Measurements from ENCODE around the gene NANOS2. TPM values are rescaled to one million over a fixed set of nuclear protein-coding genes. Genes with fewer than 3 reads are reported as not detected.

NANOS2 gene
- total RNA-seq, 1 donor from 2014 or later, result not detected

DNA sequence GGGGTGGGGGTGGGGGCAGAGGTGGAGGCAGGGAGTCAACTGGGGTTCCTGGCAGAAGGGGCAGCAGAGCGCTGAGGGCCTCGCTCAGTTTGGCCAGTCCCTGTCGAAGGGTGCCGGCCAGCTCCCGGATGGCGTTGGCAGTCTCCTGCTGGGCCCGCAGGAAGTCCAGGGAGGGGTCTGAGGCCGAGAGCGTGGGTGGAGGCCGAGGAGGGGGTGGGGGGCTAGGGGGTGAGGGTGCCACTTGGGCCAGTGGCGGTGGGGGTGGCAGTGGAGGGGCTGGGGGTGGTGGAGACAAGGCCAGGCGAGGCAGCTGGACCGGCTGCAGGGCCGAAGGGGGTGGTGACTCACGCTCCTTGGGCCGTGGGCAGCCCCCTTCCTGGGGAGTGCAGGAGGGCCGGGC is 23.7 kb downstream of the NANOS2 start:
- no peak for DNase-seq

DNA sequence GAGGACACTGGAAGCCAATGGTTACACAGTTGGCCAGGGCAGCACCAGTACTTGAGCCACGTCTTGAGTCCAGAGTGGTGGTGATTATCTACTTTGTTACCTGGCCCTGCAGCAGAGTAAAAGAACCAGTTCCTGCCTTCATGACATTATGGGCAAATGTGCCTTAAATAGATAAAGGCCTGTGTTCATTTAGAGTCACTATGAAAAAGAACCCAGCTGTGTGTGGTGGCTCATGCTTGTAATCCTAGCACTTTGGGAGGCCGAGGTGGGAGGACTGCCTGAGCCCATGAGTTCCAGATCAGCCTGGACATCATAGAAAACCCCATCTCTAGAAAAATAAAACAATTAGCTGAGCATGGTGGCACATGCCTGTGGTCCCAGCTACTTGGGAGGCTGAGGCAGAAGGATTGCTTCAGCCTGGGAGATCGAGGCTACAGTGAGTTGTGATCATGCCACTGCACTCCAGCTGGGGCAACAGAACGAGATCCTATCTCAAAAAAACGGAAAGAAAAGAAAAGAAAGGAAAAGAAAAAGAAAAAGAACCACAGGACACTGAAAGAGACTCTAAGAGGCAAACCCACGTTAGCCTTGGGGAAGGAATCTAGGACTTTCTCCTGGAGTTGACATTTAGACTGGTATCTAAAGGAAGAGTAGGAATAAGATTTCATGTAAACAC is 25.2 kb downstream of the NANOS2 start:
- no peak for DNase-seq

DNA sequence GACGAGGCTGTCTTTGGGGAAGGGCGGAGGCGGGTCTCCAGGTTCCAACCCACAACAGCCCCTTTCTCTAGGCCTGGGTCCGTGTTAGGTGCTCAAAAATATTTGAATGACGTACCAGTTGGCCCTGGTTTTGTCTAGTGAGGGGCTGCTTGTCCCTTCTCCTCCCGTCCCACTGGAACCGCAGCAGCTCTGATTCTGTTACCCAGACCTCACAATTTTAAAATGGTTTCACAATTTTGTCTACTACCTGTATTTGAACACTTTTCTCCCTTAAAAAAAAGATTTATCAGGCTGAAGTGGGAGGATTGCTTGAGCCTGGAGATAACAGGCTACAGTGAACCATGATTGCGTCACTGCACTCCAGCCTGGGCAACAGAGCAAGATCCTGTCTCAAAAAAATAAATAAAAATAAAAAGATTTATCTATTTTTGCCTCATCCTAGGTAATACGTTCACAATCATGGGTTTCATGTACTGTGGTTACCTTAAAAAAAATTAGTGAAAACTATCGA is 27.3 kb downstream of the NANOS2 start:
- no peak for DNase-seq

GRCh38 chr19:45886427-45887199 is 28.0 kb downstream of the NANOS2 start:
- DNase-seq, result peak; percentile 89

- DNase-seq, result peak; percentile 88
These were observed 28.8 kb downstream of the NANOS2 start, which contains the start of gene IRF2BP1 for GRCh38 chr19:45885556-45886426. Gene IRF2BP1, minus strand, starts transcription at chr19:45886141. Its CDS starts 367 bp downstream, at chr19:45885774.

GRCh38 chr19:45884682-45885555 is 29.7 kb downstream of the NANOS2 start:
- DNase-seq, result no peak

DNA sequence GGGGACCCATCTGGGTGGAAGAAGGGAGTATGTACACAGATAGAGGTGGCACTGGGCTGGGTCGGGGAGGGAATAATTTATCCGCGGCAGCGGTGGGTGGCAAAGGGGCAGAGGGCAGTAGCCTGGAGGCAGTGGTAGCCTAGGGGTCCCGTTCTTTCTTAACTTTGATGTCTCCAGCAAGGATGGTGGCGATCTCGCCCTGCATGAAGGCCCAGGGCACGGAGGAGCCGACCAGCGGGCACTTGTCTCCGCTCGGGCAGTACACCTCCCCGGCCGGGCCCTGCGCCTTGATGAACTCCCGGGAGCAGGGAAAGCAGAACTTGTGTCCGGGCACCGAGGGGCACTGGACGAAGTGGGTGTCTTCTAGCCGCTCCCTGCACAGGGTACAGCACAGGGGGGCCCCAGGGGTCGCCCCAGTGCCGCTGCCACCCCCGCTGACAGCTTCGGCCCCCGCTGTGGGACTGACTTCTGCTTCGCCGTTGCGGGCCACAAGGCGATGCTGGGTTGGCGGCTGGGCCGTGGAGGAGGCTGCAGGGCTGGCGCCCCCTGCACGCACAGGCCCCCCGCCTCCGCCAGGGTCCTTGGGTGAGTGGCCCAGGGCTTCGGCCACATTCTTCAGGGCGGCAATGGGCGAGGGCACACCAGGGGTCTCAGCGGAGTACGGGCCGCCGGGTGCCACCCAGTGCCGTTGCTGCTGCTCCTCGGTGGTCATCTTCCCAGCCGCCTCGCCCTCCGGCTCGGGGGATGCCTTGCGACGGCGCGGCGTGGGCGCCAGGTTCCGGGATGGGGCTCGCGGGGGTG is 30.5 kb downstream of the NANOS2 start:
- no peak for DNase-seq

DNA sequence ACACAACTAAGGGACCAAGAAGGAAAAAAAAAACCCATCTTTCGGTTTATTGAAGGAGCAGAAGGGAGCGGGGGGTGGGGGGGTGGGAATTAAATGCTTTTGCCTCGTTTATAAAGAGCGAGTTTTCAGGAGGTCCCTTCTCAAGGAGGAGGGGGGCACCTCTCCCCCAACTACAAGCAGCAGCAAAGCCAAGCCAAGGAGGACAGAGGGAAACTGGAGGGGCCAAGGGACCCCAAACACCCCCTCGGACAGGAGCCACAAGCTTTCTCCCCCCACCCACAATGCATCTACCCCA is 31.0 kb downstream of the NANOS2 start:
- no peak for DNase-seq

- peak; percentile 63 for DNase-seq
These were observed 31.7 kb downstream of the NANOS2 start for GRCh38 chr19:45882652-45883585.

GRCh38 chr19:45881909-45882528 is 32.6 kb downstream of the NANOS2 start:
- no peak for DNase-seq

DNA sequence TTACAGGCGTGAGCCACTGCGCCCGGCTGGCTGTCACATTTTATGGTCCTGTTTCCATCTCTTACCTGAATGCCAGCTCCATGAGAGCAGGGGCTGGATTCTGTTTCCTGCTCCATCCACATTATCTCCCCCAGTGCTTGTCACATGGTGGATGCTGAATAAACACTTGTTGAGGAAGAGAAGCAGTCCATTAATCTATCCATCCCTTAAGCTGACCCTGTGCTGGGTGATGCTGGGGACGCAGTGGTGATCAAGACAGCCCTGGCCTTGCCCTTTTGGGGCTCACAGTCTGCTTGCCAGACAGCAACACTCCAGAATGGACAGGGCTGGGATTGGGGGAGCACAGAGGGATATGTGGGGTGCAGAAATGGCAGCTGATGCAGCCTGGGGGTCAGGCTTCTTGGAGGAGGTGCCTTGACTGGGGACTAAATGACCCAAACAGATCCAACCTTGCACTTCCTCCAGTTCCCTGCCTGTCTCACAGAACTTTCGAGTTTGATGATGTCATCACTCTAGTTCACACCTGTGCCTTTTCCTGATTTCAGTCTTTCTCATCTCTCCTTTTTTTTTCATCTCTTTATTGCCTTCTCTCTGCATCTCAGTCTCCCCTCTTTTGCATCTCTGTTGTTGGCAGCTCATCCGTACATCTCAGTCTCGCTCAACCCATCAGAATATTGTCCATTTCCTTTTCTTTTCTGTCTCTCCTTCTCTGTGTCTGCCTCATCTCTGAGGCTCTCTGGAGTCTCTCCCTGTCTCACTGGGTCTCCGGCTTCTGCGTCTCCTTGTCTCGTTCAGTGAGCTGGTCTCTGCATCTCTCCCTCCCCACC is 33.3 kb downstream of the NANOS2 start:
- DNase-seq, result no peak

DNA sequence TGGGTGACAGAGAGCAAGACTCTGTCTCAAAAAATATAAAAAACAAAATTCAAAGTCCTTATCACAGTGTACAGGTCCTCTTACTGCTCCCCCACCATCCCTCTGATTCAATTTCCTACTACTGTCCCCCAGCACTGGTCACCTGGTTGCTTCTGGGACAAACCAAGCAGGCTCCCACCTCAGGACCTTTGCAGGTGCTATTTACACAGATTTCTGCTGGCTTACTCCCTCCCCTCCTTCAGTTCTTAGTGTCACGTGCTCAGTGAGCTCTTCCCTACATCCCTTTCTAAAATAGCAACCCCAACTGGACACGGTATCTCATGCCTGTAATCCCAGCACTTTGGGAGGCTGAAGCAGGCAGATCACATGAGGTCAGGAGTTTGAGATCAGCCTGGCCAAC is 34.6 kb downstream of the NANOS2 start:
- no peak for DNase-seq

GRCh38 chr19:45879055-45879454 is 35.5 kb downstream of the NANOS2 start:
- no peak for DNase-seq

- DNase-seq, result no peak
These were observed 36.4 kb downstream of the NANOS2 start for GRCh38 chr19:45878043-45878794.

DNA sequence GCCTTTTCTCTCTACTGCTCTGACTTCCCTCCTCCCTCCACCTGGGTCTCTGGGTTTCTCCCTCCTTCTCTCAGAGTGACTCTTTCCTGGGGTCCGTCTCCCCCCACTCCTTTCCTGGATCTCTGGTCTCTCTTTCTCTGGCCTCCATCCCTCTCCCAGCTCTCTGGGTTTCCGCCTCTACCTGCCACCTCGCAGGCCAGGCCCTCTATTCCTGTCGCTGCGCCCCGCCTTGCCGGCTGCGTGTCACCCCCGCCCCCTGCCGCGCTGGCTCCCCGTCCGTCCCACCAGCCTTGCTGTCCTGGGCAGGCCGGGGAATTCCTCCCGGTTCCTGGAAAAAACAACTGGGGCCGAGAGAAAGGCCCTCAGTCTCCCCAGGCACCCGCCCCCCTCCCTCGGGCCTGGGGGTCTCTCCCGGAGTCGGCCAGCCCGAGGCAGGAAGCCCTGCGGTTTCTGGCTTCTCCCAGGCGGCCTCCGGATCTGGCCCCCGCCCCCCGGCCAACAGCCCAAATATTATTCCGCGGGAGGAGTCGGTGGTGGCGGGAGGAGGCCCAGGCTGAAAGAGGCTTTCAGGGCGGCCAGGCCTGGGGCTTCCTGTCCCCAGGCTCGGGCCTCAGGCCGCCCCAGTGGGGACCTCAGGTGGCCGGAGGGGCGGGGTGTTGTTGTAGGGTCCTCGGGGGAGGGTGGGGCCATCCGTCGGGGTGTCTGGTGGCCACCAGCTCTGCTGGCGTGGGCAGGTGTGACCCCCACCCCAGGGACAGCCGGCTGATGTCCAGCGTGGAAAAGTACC is 38.0 kb downstream of the NANOS2 start:
- DNase-seq, result no peak

DNA sequence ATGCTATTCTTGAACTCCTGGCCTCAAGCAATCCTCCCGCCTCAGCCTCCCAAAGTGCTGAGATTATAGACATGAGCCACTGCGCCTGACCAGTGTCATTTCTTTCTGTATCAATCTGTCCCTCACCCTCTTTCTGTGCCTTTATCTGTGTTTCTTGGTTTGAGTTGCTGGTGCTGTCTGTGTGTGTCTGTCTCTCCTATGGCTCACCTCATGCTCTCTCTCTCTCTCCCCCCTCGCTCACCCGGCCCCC is 38.5 kb downstream of the NANOS2 start:
- no peak for DNase-seq

- DNase-seq, result no peak
These were observed 40.0 kb downstream of the NANOS2 start for GRCh38 chr19:45874620-45874966.
